Measurements from ENCODE around the gene HECW1. TPM values are rescaled to one million over a fixed set of nuclear protein-coding genes. Genes with fewer than 3 reads are reported as not detected.

Gene HECW1
- total and polyA plus RNA-seq, 4 donors, result 0.05 TPM; not detected in 3

GRCh38 chr7:43303740-43304241 is 191.3 kb downstream of the HECW1 start:
- H3K36me3 ChIP-seq (ENCODE audit: control insufficient read depth in 4 of 4, insufficient read depth in 3 of 4, low read depth in 1 of 4, low read length in 3 of 4), result no peaks in the 10 kb centered on the region
- H3K9ac ChIP-seq (ENCODE audit: low read depth in 1 of 2, low read length in 2 of 2), result no peak overlapping the region
- H3K27ac ChIP-seq (ENCODE audit: low read depth in 1 of 2, low read length in 2 of 2), result no peak overlapping the region
- peaks cover 0 to 3% (median 0%) of the 10 kb centered on the region in 4 donors for H3K27me3 ChIP-seq (ENCODE audit: control insufficient read depth in 4 of 4, insufficient read depth in 4 of 4, low read length in 3 of 4)
- no peak for DNase-seq (ENCODE audit: low spot score)
- H3K9me3 ChIP-seq (ENCODE audit: control insufficient read depth in 4 of 4, low read length in 3 of 4), result no peaks in the 10 kb centered on the region
- H3K4me3 ChIP-seq (ENCODE audit: low read depth in 1 of 3, low read length in 3 of 3), result no peak overlapping the region
- 48% methylated on average over 4 of the region's 4 CpGs for WGBS
- TF ChIP-seq HNF4A (conservative IDR thresholded peaks at IDR 0.05) (no peak), EGR1 (IDR thresholded peaks at IDR 0.05; ENCODE audit: low read depth in 2 of 2) (no peak), TAF1 (conservative IDR thresholded peaks at IDR 0.05) (no peak), HNF4G (IDR thresholded peaks at IDR 0.05) (no peak), YY1 (IDR thresholded peaks at IDR 0.05) (no peak), CTCF (IDR thresholded peaks at IDR 0.05; ENCODE audit: low read depth, low read length, missing input control) (no peak), FOXA1 (IDR thresholded peaks at IDR 0.05) (no peak), FOXA2 (IDR thresholded peaks at IDR 0.05) (no peak), MAX (IDR thresholded peaks at IDR 0.05) (no peak), SP1 (IDR thresholded peaks at IDR 0.05) (no peak), ZBTB33 (IDR thresholded peaks at IDR 0.05) (no peak), RAD21 (IDR thresholded peaks at IDR 0.05) (no peak), JUND (IDR thresholded peaks at IDR 0.05) (no peak), REST (IDR thresholded peaks at IDR 0.05) (no peak), ATF3 (IDR thresholded peaks at IDR 0.05) (no peak), GABPA (IDR thresholded peaks at IDR 0.05 in 1 of 2, conservative IDR thresholded peaks at IDR 0.05 in 1 of 2) (no peak), NR2F2 (IDR thresholded peaks at IDR 0.05) (no peak), RXRA (IDR thresholded peaks at IDR 0.05) (no peak)
- H3K4me1 ChIP-seq (ENCODE audit: control insufficient read depth in 4 of 4, insufficient read depth in 4 of 4, low read length in 3 of 4), result peaks cover 0 to 1% (median 0%) of the 10 kb centered on the region in 4 donors
